IMR-90 (cell line): ENCODE data around the gene TBC1D16.

ENCODE experiments used
- RAD21 ChIP-seq: IDR thresholded peaks from 2 replicates; pipeline ENCODE4 v1.6.1; 2012; ENCODE audit warnings: low read length, improper control_type of control experiment
- TF ChIP-seq, protein P1 (sequence below): conservative IDR thresholded peaks from 2 replicates; pipeline ENCODE4 v1.5.1; 2012; ENCODE audit warnings: mild to moderate bottlenecking, low read depth, low read length, improper control_type of control experiment

GRCh38 chr17:79936641-79937381 lies 98.9 kb downstream of the TBC1D16 start:
- no peak for TF ChIP-seq RAD21
- TF ChIP-seq, protein P1, sequence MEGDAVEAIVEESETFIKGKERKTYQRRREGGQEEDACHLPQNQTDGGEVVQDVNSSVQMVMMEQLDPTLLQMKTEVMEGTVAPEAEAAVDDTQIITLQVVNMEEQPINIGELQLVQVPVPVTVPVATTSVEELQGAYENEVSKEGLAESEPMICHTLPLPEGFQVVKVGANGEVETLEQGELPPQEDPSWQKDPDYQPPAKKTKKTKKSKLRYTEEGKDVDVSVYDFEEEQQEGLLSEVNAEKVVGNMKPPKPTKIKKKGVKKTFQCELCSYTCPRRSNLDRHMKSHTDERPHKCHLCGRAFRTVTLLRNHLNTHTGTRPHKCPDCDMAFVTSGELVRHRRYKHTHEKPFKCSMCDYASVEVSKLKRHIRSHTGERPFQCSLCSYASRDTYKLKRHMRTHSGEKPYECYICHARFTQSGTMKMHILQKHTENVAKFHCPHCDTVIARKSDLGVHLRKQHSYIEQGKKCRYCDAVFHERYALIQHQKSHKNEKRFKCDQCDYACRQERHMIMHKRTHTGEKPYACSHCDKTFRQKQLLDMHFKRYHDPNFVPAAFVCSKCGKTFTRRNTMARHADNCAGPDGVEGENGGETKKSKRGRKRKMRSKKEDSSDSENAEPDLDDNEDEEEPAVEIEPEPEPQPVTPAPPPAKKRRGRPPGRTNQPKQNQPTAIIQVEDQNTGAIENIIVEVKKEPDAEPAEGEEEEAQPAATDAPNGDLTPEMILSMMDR: no peak
